ENCODE results near the gene CBX7. TPM values are rescaled to one million over a fixed set of nuclear protein-coding genes. Genes with fewer than 3 reads are reported as not detected.

Gene CBX7
- total RNA-seq, 1 donor from 2014 or later: 13.2 TPM

DNA sequence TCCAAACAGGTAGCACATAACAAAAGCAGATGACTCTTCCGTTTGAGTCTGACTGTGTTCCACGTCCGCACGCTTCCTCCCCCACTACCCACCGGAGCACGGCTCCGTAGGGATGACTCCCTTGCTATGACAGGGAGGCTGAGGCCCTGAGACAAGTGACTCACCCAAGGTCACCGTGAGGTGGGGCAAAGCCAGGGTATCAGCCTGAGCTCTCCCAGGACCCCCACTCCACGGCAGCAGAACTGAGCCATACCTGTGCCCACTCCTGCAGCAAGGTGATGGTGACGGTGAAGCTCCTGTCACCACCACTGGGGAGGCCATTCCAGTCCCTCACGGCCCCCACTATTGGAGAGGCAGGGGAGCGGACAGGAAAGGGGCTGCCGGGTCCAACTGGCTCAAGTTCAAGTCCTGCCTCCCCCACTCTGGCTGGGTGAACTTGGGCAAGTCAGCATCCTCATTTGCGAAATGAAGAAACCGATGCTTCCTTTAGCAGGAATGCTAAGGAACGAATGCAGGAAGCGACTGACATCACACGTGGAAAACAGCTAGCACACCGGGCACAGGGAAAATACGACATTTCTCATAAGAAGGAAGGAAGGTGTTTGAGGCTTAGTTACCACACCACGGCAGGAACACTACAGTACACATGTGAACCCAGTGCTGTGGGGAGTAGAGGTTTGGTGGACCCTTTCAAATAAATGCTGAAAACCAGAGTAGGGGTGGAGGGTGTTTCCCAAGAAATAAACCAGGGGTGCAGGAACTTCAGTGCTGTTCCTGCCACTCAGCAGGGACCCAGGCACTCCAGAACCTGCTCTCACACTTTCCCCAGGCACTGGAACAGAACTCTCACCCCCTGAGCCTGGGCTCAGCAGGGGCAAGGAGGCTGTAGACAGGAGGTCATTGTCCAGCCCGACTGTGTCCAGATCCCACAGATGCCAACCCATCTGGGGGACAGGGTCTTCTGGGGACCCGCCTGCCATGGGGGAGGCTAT, 32.4 kb upstream of the CBX7 start:
- no peak overlapping the region for H3K27ac Mint-ChIP-seq
- H3K27me3 Mint-ChIP-seq (ENCODE audit: low read depth): no peaks in the 10 kb centered on the region
- no peaks in the 10 kb centered on the region for H3K4me1 Mint-ChIP-seq
- TF ChIP-seq, protein P1, sequence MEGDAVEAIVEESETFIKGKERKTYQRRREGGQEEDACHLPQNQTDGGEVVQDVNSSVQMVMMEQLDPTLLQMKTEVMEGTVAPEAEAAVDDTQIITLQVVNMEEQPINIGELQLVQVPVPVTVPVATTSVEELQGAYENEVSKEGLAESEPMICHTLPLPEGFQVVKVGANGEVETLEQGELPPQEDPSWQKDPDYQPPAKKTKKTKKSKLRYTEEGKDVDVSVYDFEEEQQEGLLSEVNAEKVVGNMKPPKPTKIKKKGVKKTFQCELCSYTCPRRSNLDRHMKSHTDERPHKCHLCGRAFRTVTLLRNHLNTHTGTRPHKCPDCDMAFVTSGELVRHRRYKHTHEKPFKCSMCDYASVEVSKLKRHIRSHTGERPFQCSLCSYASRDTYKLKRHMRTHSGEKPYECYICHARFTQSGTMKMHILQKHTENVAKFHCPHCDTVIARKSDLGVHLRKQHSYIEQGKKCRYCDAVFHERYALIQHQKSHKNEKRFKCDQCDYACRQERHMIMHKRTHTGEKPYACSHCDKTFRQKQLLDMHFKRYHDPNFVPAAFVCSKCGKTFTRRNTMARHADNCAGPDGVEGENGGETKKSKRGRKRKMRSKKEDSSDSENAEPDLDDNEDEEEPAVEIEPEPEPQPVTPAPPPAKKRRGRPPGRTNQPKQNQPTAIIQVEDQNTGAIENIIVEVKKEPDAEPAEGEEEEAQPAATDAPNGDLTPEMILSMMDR (IDR thresholded peaks at IDR 0.05; ENCODE audit: unreplicated experiment): no peak
- no peak overlapping the region for H3K4me3 Mint-ChIP-seq
- no peak for DNase-seq (ENCODE audit: low spot score in 2 of 2, unreplicated experiment in 2 of 2)
- peaks cover 2% of the 10 kb centered on the region for H3K36me3 Mint-ChIP-seq
- H3K9me3 Mint-ChIP-seq: no peaks in the 10 kb centered on the region

GRCh38 chr22:39183991-39184585, 31.6 kb upstream of the CBX7 start:
- Mint-ChIP-seq H3K4me3 (no peak overlapping the region), H3K4me1 (peaks cover 7% of the 10 kb centered on the region), H3K27me3 (ENCODE audit: low read depth) (no peaks in the 10 kb centered on the region), H3K36me3 (peaks cover 2% of the 10 kb centered on the region), H3K9me3 (no peaks in the 10 kb centered on the region), H3K27ac (no peak overlapping the region)
- TF ChIP-seq, protein P1 (IDR thresholded peaks at IDR 0.05; ENCODE audit: unreplicated experiment): no peak
- DNase-seq (ENCODE audit: low spot score in 2 of 2, unreplicated experiment in 2 of 2): no peak

- H3K9me3 Mint-ChIP-seq: no peaks in the 10 kb centered on the region
Observed at GRCh38 chr22:39182478-39183030, 30.1 kb upstream of the CBX7 start.

GRCh38 chr22:39181778-39182177, 29.3 kb upstream of the CBX7 start:
- Mint-ChIP-seq H3K4me3 (no peak overlapping the region), H3K4me1 (peaks cover 8% of the 10 kb centered on the region), H3K9me3 (no peaks in the 10 kb centered on the region), H3K36me3 (peaks cover 2% of the 10 kb centered on the region), H3K27ac (no peak overlapping the region), H3K27me3 (ENCODE audit: low read depth) (no peaks in the 10 kb centered on the region)
- TF ChIP-seq, protein P1 (IDR thresholded peaks at IDR 0.05; ENCODE audit: unreplicated experiment): no peak
- no peak for DNase-seq (ENCODE audit: low spot score in 2 of 2, unreplicated experiment in 2 of 2)

More at GRCh38 chr22:39182478-39183030, 30.1 kb upstream of the CBX7 start:
- no peak overlapping the region for H3K4me3 Mint-ChIP-seq
- H3K36me3 Mint-ChIP-seq: peaks cover 2% of the 10 kb centered on the region
- DNase-seq (ENCODE audit: low spot score in 2 of 2, unreplicated experiment in 2 of 2): no peak
- no peaks in the 10 kb centered on the region for H3K27me3 Mint-ChIP-seq (ENCODE audit: low read depth)
- TF ChIP-seq, protein P1 (IDR thresholded peaks at IDR 0.05; ENCODE audit: unreplicated experiment): no peak
- peaks cover 8% of the 10 kb centered on the region for H3K4me1 Mint-ChIP-seq
- no peak overlapping the region for H3K27ac Mint-ChIP-seq

DNA sequence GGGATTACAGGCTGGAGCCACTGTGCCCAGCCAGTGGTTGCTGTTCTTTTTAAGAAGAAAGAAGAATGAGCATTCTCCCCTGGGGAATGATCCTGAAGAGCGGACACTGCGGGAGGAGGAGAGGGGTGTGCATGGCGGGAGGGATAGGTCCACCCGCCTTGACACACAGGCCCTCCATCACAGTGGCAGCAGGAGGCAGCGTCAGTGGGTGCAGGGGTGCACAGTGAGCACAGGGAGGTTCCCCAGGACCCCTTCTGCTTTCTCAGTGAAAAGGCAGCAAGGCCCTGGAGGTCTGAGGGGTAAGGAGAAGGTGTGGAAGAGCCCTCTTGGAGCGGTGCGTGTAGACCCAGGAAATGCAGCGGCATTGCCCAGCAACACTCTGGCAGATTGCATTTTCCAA, 28.9 kb upstream of the CBX7 start:
- H3K36me3 Mint-ChIP-seq: peaks cover 2% of the 10 kb centered on the region
- TF ChIP-seq, protein P1 (IDR thresholded peaks at IDR 0.05; ENCODE audit: unreplicated experiment): no peak
- H3K27ac Mint-ChIP-seq: no peak overlapping the region
- no peak for DNase-seq (ENCODE audit: low spot score in 2 of 2, unreplicated experiment in 2 of 2)
- no peaks in the 10 kb centered on the region for H3K9me3 Mint-ChIP-seq
- peaks cover 9% of the 10 kb centered on the region for H3K4me1 Mint-ChIP-seq
- H3K4me3 Mint-ChIP-seq: no peak overlapping the region
- H3K27me3 Mint-ChIP-seq (ENCODE audit: low read depth): no peaks in the 10 kb centered on the region
